Parathyroid adenoma (tissue), 2 donors: Measurements from ENCODE around the gene SNTN.

Experiments used
- H2AFZ ChIP-seq: fragments of 300-600 bp; sonication (generic); one replicate; pipeline ENCODE4 v1.7.0; 2017; ENCODE audit warnings: antibody characterized with exemption, mild to moderate bottlenecking
- H3K27ac ChIP-seq: fragments of 300-600 bp; sonication (generic); one replicate; pipeline ENCODE4 v1.7.0; 2017
- H3K27me3 ChIP-seq: fragments of 300-600 bp; sonication (generic); one replicate; pipeline ENCODE4 v1.7.0; 2017; ENCODE audit warnings: low read length; ENCODE audit not compliant: control insufficient read depth, insufficient read depth
- H3K36me3 ChIP-seq: fragments of 300-600 bp; sonication (generic); one replicate; pipeline ENCODE4 v1.7.0; 2017; ENCODE audit warnings: low read length; ENCODE audit not compliant: control insufficient read depth, insufficient read depth
- H3K4me1 ChIP-seq: fragments of 300-600 bp; sonication (generic); one replicate; pipeline ENCODE4 v1.7.0; 2017; ENCODE audit warnings: control low read depth
- H3K4me2 ChIP-seq: fragments of 300-600 bp; sonication (generic); one replicate; pipeline ENCODE4 v1.7.0; 2017; ENCODE audit warnings: low read length
- H3K4me3 ChIP-seq: fragments of 300-600 bp; sonication (generic); one replicate; pipeline ENCODE4 v1.7.0; 2017; ENCODE audit warnings: low read depth, low read length
- H3K79me2 ChIP-seq: fragments of 300-600 bp; sonication (generic); one replicate; pipeline ENCODE4 v1.7.0; 2017; ENCODE audit warnings: control low read depth
- H3K9ac ChIP-seq: fragments of 300-600 bp; sonication (generic); one replicate; pipeline ENCODE4 v1.7.0; 2017; ENCODE audit warnings: mild to moderate bottlenecking
- H3K9me3 ChIP-seq: fragments of 300-600 bp; sonication (generic); one replicate; pipeline ENCODE4 v1.7.0; 2017; ENCODE audit warnings: low read length; ENCODE audit not compliant: control insufficient read depth
- TF ChIP-seq, protein P1 (sequence below): fragments of 300-600 bp; sonication (generic); IDR thresholded peaks from one replicate; pipeline ENCODE4 v1.7.0; 2017; ENCODE audit warnings: antibody characterized with exemption, mild to moderate bottlenecking
- donor health status: primary hyperparathyroidism.

Gene SNTN

DNA sequence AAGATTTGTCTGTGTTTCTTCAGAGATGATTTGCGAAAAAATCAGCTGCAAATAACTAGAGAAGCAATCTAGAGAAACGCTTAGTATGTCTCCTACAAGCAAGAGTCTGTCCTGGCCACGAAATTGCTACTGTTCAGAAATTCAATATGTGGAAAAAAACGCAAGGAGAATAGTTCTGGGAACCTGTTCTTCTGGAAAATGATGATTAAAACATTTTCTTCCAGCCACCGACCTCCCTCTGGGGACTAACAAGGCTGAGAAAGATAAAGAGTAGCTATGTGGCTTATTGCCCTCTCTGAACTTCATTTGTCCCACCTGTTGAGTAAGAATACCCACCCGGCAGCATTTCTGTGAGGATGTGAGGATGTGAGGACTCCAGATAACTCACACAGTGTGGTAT, 31.6 kb downstream of the SNTN start:
- H3K4me2 ChIP-seq = no peak overlapping the region
- H3K4me3 ChIP-seq = no peak overlapping the region
- no peaks in the 10 kb centered on the region for H3K9me3 ChIP-seq
- no peaks in the 10 kb centered on the region for H3K4me1 ChIP-seq
- H3K9ac ChIP-seq = no peak overlapping the region
- no peaks in the 10 kb centered on the region for H3K36me3 ChIP-seq
- H3K79me2 ChIP-seq = no peaks in the 10 kb centered on the region
- no peak overlapping the region for H3K27ac ChIP-seq
- H3K27me3 ChIP-seq = no peaks in the 10 kb centered on the region
- H2AFZ ChIP-seq = no peak overlapping the region
- TF ChIP-seq, protein P1, sequence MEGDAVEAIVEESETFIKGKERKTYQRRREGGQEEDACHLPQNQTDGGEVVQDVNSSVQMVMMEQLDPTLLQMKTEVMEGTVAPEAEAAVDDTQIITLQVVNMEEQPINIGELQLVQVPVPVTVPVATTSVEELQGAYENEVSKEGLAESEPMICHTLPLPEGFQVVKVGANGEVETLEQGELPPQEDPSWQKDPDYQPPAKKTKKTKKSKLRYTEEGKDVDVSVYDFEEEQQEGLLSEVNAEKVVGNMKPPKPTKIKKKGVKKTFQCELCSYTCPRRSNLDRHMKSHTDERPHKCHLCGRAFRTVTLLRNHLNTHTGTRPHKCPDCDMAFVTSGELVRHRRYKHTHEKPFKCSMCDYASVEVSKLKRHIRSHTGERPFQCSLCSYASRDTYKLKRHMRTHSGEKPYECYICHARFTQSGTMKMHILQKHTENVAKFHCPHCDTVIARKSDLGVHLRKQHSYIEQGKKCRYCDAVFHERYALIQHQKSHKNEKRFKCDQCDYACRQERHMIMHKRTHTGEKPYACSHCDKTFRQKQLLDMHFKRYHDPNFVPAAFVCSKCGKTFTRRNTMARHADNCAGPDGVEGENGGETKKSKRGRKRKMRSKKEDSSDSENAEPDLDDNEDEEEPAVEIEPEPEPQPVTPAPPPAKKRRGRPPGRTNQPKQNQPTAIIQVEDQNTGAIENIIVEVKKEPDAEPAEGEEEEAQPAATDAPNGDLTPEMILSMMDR = no peak

DNA sequence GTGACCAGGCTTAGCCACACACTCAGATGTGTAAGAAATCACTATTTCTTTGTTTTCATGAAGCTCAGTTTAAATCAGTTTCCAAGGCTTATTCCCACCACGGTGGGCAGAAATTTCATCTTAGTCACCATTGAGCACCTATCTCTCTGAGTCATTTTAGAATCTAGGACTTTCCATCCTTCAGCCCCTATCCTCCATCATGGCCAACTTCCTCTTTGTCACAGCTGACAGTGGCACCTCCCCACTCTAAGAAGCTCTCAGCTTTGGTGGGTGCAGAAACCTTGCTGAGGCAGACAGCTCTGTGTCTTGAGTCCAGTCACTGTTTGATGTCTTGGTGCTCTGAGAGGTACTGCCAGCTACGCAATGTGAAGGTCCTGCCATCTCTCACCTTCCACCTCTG, 32.9 kb downstream of the SNTN start:
- TF ChIP-seq, protein P1 = no peak
- Histone ChIP-seq H3K79me2 (no peaks in the 10 kb centered on the region), H3K27me3 (no peaks in the 10 kb centered on the region), H3K36me3 (no peaks in the 10 kb centered on the region), H2AFZ (no peak overlapping the region), H3K9ac (no peak overlapping the region), H3K4me1 (no peaks in the 10 kb centered on the region), H3K4me2 (no peak overlapping the region), H3K4me3 (no peak overlapping the region), H3K9me3 (no peaks in the 10 kb centered on the region), H3K27ac (no peak overlapping the region)

DNA sequence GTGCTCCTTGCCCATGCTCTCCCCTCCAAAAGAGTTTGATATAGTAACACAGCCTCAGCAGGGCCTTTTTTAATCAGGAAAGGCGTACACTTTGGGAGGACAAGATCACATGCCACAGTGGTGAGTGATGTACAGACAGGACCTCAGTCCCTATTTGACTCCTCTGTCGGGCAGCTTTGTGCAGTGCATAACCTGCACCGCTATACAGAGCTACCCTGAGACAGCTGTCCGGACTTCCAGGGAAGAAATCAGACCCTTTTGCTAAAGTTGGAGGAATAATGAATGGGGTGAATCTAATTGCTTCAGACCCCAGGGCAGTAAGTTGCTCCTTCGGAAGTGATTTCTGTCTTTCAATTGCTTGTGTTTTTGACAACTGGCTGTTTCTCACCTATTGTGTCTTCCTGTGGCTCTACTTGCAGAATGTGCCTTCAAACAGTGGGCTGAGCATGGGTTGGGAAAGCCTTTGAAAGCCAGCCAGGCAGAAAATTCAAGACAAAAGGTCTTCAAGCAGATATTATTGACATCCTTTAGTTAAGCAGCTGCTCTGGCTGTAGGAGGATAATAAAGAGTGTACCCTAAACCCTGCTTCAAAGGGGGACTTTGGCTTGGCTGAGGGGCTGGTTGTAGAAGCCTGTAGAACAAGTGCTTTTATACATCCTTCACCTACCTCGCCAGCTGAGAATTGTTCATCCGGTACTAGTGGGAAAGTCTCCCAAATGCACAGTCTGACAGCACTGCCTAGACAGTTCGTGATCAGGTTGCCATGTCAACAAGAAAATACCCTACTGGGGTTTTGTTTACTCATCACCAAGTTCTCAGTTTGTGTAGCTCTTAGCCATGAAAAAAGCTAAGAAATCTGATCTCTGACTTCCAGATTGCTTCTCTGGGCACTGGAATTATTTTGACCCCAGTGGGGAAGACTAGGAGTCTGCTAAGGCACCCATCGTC, 35.1 kb downstream of the SNTN start:
- Histone ChIP-seq H3K4me3 (no peak overlapping the region), H3K9me3 (no peaks in the 10 kb centered on the region), H3K79me2 (no peaks in the 10 kb centered on the region), H3K36me3 (no peaks in the 10 kb centered on the region), H3K4me1 (no peaks in the 10 kb centered on the region), H3K9ac (no peak overlapping the region), H3K4me2 (no peak overlapping the region), H2AFZ (no peak overlapping the region), H3K27ac (no peak overlapping the region), H3K27me3 (no peaks in the 10 kb centered on the region)
- TF ChIP-seq, protein P1 = no peak

DNA sequence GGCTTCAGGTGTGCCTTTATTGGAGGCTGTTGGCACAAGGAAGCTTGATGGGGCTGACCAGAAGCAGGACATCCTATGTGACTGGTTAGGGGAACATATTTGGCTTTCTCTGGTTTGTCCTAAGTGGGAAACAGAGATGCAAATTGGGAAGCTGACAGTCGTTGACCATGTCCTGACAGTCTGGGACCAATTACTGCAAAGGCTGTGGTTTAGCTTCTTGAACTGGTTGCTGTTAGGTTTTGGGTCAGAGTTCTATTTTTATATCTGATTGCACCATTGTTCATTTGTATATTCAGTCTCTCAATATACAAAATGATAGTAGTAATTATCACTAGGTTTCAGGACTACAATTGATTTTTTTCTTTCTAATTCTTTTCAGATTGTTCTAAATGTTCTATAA, 36.8 kb downstream of the SNTN start:
- H2AFZ ChIP-seq = no peak overlapping the region
- H3K4me2 ChIP-seq = no peak overlapping the region
- no peaks in the 10 kb centered on the region for H3K79me2 ChIP-seq
- no peaks in the 10 kb centered on the region for H3K27me3 ChIP-seq
- TF ChIP-seq, protein P1 = no peak
- H3K9me3 ChIP-seq = no peaks in the 10 kb centered on the region
- H3K36me3 ChIP-seq = no peaks in the 10 kb centered on the region
- H3K4me1 ChIP-seq = no peaks in the 10 kb centered on the region
- H3K9ac ChIP-seq = no peak overlapping the region
- no peak overlapping the region for H3K4me3 ChIP-seq
- no peak overlapping the region for H3K27ac ChIP-seq

DNA sequence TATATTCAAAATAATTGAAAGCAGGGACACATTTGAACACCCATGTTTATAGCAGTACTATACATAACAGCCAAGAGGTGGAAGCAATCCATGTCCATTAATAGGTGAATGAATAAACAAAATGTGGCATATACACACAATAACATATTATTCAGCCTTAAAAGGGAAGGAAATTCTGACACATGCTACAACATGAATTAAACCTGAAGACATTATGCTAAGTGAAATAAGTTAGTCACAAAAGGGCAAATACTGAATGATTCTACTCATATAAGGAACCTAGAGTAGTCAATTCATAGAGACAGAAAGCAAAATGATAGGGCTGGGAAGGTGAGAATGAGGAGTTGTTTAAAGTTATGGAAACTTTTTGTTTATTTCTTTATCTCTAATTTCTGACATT, 40.9 kb downstream of the SNTN start:
- TF ChIP-seq, protein P1 = no peak
- Histone ChIP-seq H3K36me3 (no peaks in the 10 kb centered on the region), H3K9me3 (no peaks in the 10 kb centered on the region), H3K9ac (no peak overlapping the region), H2AFZ (no peak overlapping the region), H3K4me3 (no peak overlapping the region), H3K27ac (no peak overlapping the region), H3K79me2 (no peaks in the 10 kb centered on the region), H3K4me1 (no peaks in the 10 kb centered on the region), H3K4me2 (no peak overlapping the region), H3K27me3 (no peaks in the 10 kb centered on the region)
